Astrocyte of the cerebellum (primary cell): ENCODE measurements around the gene SP100.

Experiments used
- DNase-seq: peaks from one replicate; pipeline ENCODE4 v3.0.0-alpha.2; 2011; ENCODE audit warnings: low read depth
- H3K4me3 ChIP-seq: 2 replicates; pipeline ENCODE4 v1.5.1; 2011; ENCODE audit warnings: mild to moderate bottlenecking, low read depth, low read length, moderate library complexity
- CTCF ChIP-seq: IDR thresholded peaks from 2 replicates; pipeline ENCODE4 v1.5.1; 2012; ENCODE audit warnings: low read length, low read depth, moderate library complexity, mild to moderate bottlenecking; ENCODE audit errors: missing control alignments
- in situ Hi-C: cut with HindIII; loops from 2 replicates; pipeline ENCODE4 v1.10.0; 2017; ENCODE audit warnings: low sequenced_read_pairs

The SP100 gene

DNA sequence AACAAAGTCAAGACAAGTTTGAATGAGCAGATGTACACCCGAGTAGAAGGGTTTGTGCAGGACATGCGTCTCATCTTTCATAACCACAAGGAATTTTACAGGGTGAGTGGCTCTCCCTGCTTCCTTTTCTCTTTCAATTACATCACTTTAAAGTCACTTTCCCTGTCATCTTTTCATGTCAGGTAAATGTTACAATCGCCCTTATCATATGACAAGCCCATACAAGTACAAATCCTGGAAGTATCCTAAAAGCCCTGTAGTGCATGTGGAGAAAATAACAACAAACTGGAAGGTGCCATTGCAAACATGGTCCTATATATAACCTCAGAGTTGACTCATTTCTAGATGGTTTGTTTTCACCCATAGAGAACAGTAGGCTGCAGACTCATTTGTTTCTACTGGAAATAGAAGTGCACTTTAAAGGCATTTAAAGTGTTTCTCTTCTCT, 126.0 kb downstream of the SP100 start:
- no peak overlapping the region for H3K4me3 ChIP-seq
- DNase-seq: no peak
- no peak for TF ChIP-seq CTCF
- in situ Hi-C loops: no loop called here

GRCh38 chr2:230542751-230543150, 126.8 kb downstream of the SP100 start:
- in situ Hi-C loops: no loop called here
- no peak for DNase-seq
- no peak overlapping the region for H3K4me3 ChIP-seq
- no peak for TF ChIP-seq CTCF

DNA sequence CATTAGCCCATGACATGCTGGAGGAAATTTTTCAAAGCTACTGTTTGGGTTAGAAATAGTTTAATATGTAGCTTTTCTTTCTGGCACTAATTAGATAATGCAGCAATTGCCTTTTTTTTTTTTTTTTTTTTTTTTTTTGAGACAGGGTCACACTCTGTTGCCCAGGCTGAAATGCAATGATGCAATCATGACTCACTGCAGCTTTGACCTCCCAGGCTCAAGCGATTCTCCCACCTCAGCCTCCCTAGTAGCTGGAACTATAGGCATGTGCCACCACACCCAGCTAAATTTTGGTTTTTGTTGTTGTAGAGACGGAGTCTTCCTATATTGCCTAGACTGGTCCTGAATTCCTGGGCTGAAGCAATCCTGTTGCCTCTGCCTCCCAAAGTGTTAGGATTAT, 136.2 kb downstream of the SP100 start:
- H3K4me3 ChIP-seq: no peak overlapping the region
- TF ChIP-seq CTCF: no peak
- DNase-seq: no peak
- in situ Hi-C loops: no loop called here

- no peak for TF ChIP-seq CTCF
- no peak overlapping the region for H3K4me3 ChIP-seq
- no peak for DNase-seq
- in situ Hi-C loops: no loop called here
These were observed 141.1 kb downstream of the SP100 start for GRCh38 chr2:230557065-230557464.

GRCh38 chr2:230564805-230565779, 149.1 kb downstream of the SP100 start:
- no peak for DNase-seq
- in situ Hi-C loops: no loop called here
- no peak overlapping the region for H3K4me3 ChIP-seq
- no peak for TF ChIP-seq CTCF

DNA sequence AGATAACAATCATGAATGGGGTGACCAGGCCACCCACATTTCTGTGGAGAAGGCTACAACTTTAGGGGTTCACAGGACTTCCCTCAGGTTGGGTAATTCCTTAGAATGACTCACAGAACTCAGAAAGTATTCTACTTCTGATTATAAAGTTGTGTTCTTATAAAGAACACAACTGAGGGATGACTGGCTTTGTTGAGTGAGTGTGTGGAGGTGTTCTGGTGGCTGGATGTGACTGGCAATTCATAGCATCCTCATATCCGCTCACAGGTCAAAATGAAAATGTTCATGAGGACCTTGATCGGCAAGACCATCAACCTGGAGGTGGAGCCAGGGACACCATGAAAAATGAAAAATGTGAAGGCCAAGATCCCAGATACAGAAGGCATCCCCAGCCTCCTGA, 153.3 kb downstream of the SP100 start:
- no peak for TF ChIP-seq CTCF
- in situ Hi-C loops: no loop called here
- DNase-seq: no peak
- H3K4me3 ChIP-seq: no peak overlapping the region
